Activated T-cell treated with anti-CD3 and anti-CD28 coated beads, Interleukin-2, amount 50 U/mL, for 48 hours (primary cell): ENCODE results near the gene TXNDC8.
A peak's percentile ranks its signal among the peaks of the same experiment; 100 is the strongest.

Source experiments
- DNase-seq, 2 experiments: peaks; one replicate each; pipeline ENCODE4 v3.0.0-alpha.2; 2020

Gene TXNDC8

GRCh38 chr9:110276781-110277180, 60.9 kb downstream of the TXNDC8 start:
- DNase-seq: no peak

GRCh38 chr9:110270211-110270995, 67.3 kb downstream of the TXNDC8 start:
- DNase-seq: no peak

- no peak for DNase-seq
These were observed 70.9 kb downstream of the TXNDC8 start for GRCh38 chr9:110266795-110267194.

- DNase-seq: no peak
These were observed 76.0 kb downstream of the TXNDC8 start for GRCh38 chr9:110261632-110262031.

- no peak for DNase-seq
These were observed 76.8 kb downstream of the TXNDC8 start for GRCh38 chr9:110260911-110261310.

GRCh38 chr9:110259566-110259965, 78.1 kb downstream of the TXNDC8 start:
- no peak for DNase-seq

- no peak for DNase-seq
These were observed 79.0 kb downstream of the TXNDC8 start for GRCh38 chr9:110258690-110259091.

GRCh38 chr9:110257956-110258355, 79.7 kb downstream of the TXNDC8 start:
- DNase-seq: no peak

- DNase-seq: peak; percentile 47 to 51
These were observed 80.4 kb downstream of the TXNDC8 start for GRCh38 chr9:110257097-110257841.

GRCh38 chr9:110256380-110257096, 81.1 kb downstream of the TXNDC8 start, which contains the start of gene TXN:
Gene TXN, minus strand, starts transcription at chr9:110256507. Its CDS starts 72 bp downstream, at chr9:110256435.
- DNase-seq: peak; percentile 93

- peak; percentile 80 to 81 for DNase-seq
These were observed 81.9 kb downstream of the TXNDC8 start for GRCh38 chr9:110255463-110256379.

GRCh38 chr9:110255034-110255462, 82.6 kb downstream of the TXNDC8 start:
- DNase-seq: no peak

- DNase-seq: no peak
These were observed 83.2 kb downstream of the TXNDC8 start for GRCh38 chr9:110254500-110254899.
